GM21576 (cell line): ENCODE results near the gene EIF4EBP3.
"Not testable (repeated sequence)": the region's sequence is repeated elsewhere in the genome, so short reads cannot be mapped to it uniquely, and the experiment has no call there.

Experiments
- ATAC-seq: cut with Tn5 transposase; IDR thresholded peaks from one replicate; pipeline ENCODE4 v1.9.1; 2021; ENCODE audit warnings: mild to moderate bottlenecking, moderate library complexity; ENCODE audit not compliant: unreplicated experiment

Gene EIF4EBP3

GRCh38 chr5:140575309-140575708 lies 27.8 kb downstream of the EIF4EBP3 start:
- no peak for ATAC-seq

- ATAC-seq, result no peak
These were observed 29.3 kb downstream of the EIF4EBP3 start for GRCh38 chr5:140576776-140577201.

GRCh38 chr5:140579188-140579747 lies 31.8 kb downstream of the EIF4EBP3 start:
- not testable (repeated sequence) for ATAC-seq

GRCh38 chr5:140587495-140587894 lies 40.0 kb downstream of the EIF4EBP3 start:
- ATAC-seq, result no peak

GRCh38 chr5:140588311-140589070 lies 41.0 kb downstream of the EIF4EBP3 start:
- no peak for ATAC-seq

- no peak for ATAC-seq
These were observed 43.4 kb downstream of the EIF4EBP3 start for GRCh38 chr5:140590861-140591260.

GRCh38 chr5:140591747-140592372 lies 44.4 kb downstream of the EIF4EBP3 start:
- ATAC-seq, result no peak

- ATAC-seq, result not testable (repeated sequence)
These were observed 45.6 kb downstream of the EIF4EBP3 start for GRCh38 chr5:140593070-140593469.

GRCh38 chr5:140594169-140594568 lies 46.7 kb downstream of the EIF4EBP3 start:
- no peak for ATAC-seq

GRCh38 chr5:140595538-140596300 lies 48.3 kb downstream of the EIF4EBP3 start:
- ATAC-seq, result no peak

- ATAC-seq, result no peak
These were observed 48.9 kb downstream of the EIF4EBP3 start for GRCh38 chr5:140596321-140596741.

GRCh38 chr5:140598836-140599235 lies 51.4 kb downstream of the EIF4EBP3 start:
- no peak for ATAC-seq
